Neural cell (in vitro differentiated cells): Measurements from ENCODE around the gene LETM1. TPM values are rescaled to one million over a fixed set of nuclear protein-coding genes. Genes with fewer than 3 reads are reported as not detected.

Source experiments
- H2AFZ ChIP-seq: fragments of 200-600, 300-800 bp; sonication (generic), shearing (Covaris generic); 2 replicates; pipeline ENCODE4 v1.6.0; 2014; ENCODE audit warnings: low read depth, mild to moderate bottlenecking, antibody characterized with exemption, low read length, moderate library complexity
- H3F3A ChIP-seq: fragments of 200-600 bp; shearing (Covaris generic); 2 replicates; pipeline ENCODE4 v1.6.1; 2016; ENCODE audit warnings: mild to moderate bottlenecking, moderate library complexity, mixed read lengths, antibody characterized with exemption, low read length; ENCODE audit not compliant: insufficient read depth, poor library complexity, severe bottlenecking
- H3K27ac ChIP-seq: fragments of 200-600, 300-800 bp; sonication (generic), shearing (Covaris generic); 2 replicates; pipeline ENCODE4 v1.5.1; 2014; ENCODE audit warnings: mild to moderate bottlenecking, low read length, moderate library complexity
- H3K27me3 ChIP-seq: fragments of 300-800, 200-600 bp; sonication (generic), shearing (Covaris generic); 2 replicates; pipeline ENCODE4 v1.6.0; 2014; ENCODE audit warnings: mild to moderate bottlenecking, low read depth, low read length, moderate library complexity; ENCODE audit not compliant: insufficient read depth
- H3K36me3 ChIP-seq: fragments of 300-800, 200-600 bp; sonication (generic), shearing (Covaris generic); 2 replicates; pipeline ENCODE4 v1.5.1; 2014; ENCODE audit warnings: mild to moderate bottlenecking, antibody characterized with exemption, low read length, moderate library complexity; ENCODE audit not compliant: insufficient read depth
- H3K4me2 ChIP-seq: fragments of 300-800, 200-600 bp; sonication (generic), shearing (Covaris generic); 2 replicates; pipeline ENCODE4 v1.6.0; 2014; ENCODE audit warnings: mild to moderate bottlenecking, low read length
- H3K4me3 ChIP-seq: fragments of 300-800, 200-600 bp; sonication (generic), shearing (Covaris generic); 2 replicates; pipeline ENCODE4 v1.5.1; 2014; ENCODE audit warnings: mild to moderate bottlenecking, low read length, moderate library complexity
- H3K79me2 ChIP-seq: fragments of 200-600 bp; shearing (Covaris generic); replicated peaks from 2 replicates; pipeline ENCODE4 v1.6.0; 2014; ENCODE audit warnings: mild to moderate bottlenecking, low read length, moderate library complexity; ENCODE audit not compliant: insufficient read depth
- H3K9ac ChIP-seq: fragments of 300-800, 200-600 bp; sonication (generic), shearing (Covaris generic); 2 replicates; pipeline ENCODE4 v1.6.1; 2016; ENCODE audit warnings: mild to moderate bottlenecking, low read length, mixed read lengths
- H3K9me2 ChIP-seq: fragments of 200-600 bp; shearing (Covaris generic); 2 replicates; pipeline ENCODE4 v1.6.1; 2016; ENCODE audit warnings: mild to moderate bottlenecking, low read length, mixed read lengths; ENCODE audit not compliant: insufficient read depth
- H3K9me3 ChIP-seq: fragments of 200-600, 300-800 bp; sonication (generic), shearing (Covaris generic); 2 replicates; pipeline ENCODE4 v1.6.1; 2016; ENCODE audit warnings: mild to moderate bottlenecking, mixed run types, low read length, moderate library complexity, mixed read lengths
- H4K20me1 ChIP-seq: fragments of 200-600 bp; shearing (Covaris generic); 2 replicates; pipeline ENCODE4 v1.6.1; 2016; ENCODE audit warnings: mild to moderate bottlenecking, mixed run types; ENCODE audit not compliant: insufficient read depth
- CTCF ChIP-seq: fragments of 450-650 bp; IDR thresholded peaks from 2 replicates; pipeline ENCODE4 v1.5.1; 2014; ENCODE audit warnings: antibody characterized with exemption, mild to moderate bottlenecking, moderate library complexity; ENCODE audit not compliant: poor library complexity, severe bottlenecking
- EP300 ChIP-seq: fragments of 450-650 bp; conservative IDR thresholded peaks from 2 replicates; pipeline ENCODE4 v1.6.1; 2014; ENCODE audit warnings: antibody characterized with exemption, mild to moderate bottlenecking, moderate library complexity; ENCODE audit not compliant: poor library complexity, severe bottlenecking
- EZH2 ChIP-seq: fragments of 200-600, 300-800 bp; shearing (Covaris generic), sonication (generic); IDR thresholded peaks from 2 replicates; pipeline ENCODE4 v1.6.1; 2014; ENCODE audit warnings: antibody characterized with exemption, low read length, borderline replicate concordance, mild to moderate bottlenecking; ENCODE audit not compliant: insufficient read depth, poor library complexity, severe bottlenecking
- MXI1 ChIP-seq: fragments of 450-650 bp; conservative IDR thresholded peaks from 2 replicates; pipeline ENCODE4 v1.6.1; 2014; ENCODE audit warnings: antibody characterized with exemption, mild to moderate bottlenecking; ENCODE audit not compliant: poor library complexity, severe bottlenecking
- POLR2AphosphoS5 ChIP-seq: IDR thresholded peaks from 2 replicates; pipeline ENCODE4 v1.6.1; 2012
- RAD21 ChIP-seq: fragments of 450-650 bp; conservative IDR thresholded peaks from 2 replicates; pipeline ENCODE4 v1.6.1; 2014; ENCODE audit warnings: antibody characterized with exemption, mild to moderate bottlenecking, moderate library complexity
- REST ChIP-seq: IDR thresholded peaks from 2 replicates; pipeline ENCODE4 v1.6.1; 2012; ENCODE audit warnings: borderline replicate concordance
- SMC3 ChIP-seq: fragments of 450-650 bp; conservative IDR thresholded peaks from 2 replicates; pipeline ENCODE4 v1.6.1; 2014; ENCODE audit warnings: antibody characterized with exemption, mild to moderate bottlenecking, moderate library complexity; ENCODE audit not compliant: poor library complexity
- TAF1 ChIP-seq: IDR thresholded peaks from 2 replicates; pipeline ENCODE4 v1.6.1; 2012; ENCODE audit warnings: low read depth
- polyA plus RNA-seq: library from polyadenylated mRNA; depleted of rRNA; stranded (reverse); fragments of >200 nt; gene quantifications from 2 replicates; pipeline ENCODE4 v1.2.3, GENCODE V29; 2014

The LETM1 gene
- polyA plus RNA-seq, 1 donor from 2014 or later, result 38.9 TPM

GRCh38 chr4:1801286-1801958 is 54.5 kb downstream of the LETM1 start:
- Histone ChIP-seq H3K36me3 (no peaks in the 10 kb centered on the region), H3K27ac (no peak overlapping the region), H3K9me2 (no peaks in the 10 kb centered on the region), H3K9me3 (no peaks in the 10 kb centered on the region), H3K4me2 (no peak overlapping the region), H3K79me2 (no peaks in the 10 kb centered on the region), H3K9ac (no peak overlapping the region), H4K20me1 (no peaks in the 10 kb centered on the region), H3F3A (no peaks in the 10 kb centered on the region), H2AFZ (no peak overlapping the region), H3K4me3 (no peak overlapping the region), H3K27me3 (peaks cover 8% of the 10 kb centered on the region)
- TF ChIP-seq CTCF (no peak), TAF1 (no peak), EP300 (no peak), RAD21 (no peak), SMC3 (no peak), EZH2 (no peak), MXI1 (no peak), REST (no peak), POLR2AphosphoS5 (no peak)

DNA sequence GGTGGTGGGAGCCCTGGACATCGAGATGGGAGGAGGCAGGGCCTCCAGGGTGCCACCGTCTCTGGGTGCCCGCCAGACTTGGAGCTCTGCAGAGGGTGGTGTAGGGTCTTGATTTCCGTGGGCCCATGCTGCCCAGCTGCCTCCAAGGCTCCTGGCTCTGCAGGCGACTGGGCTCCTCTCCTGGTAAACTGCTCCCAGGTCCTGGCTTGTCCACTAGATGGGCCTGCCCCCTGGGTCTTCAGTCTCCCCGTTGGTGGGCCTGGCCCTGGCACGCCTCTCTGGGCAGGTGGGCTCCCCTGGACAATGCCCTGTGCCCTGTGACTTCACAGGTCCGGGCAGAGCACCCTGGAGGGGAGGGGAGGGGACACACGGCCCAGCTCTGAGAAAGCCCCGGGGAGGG is 55.2 kb downstream of the LETM1 start:
- H3K4me2 ChIP-seq, result no peak overlapping the region
- TF ChIP-seq EP300 (no peak), RAD21 (no peak), REST (no peak), TAF1 (no peak), CTCF (no peak), MXI1 (no peak), EZH2 (no peak), SMC3 (no peak), POLR2AphosphoS5 (no peak)
- no peaks in the 10 kb centered on the region for H3K79me2 ChIP-seq
- no peaks in the 10 kb centered on the region for H3K36me3 ChIP-seq
- H3K27ac ChIP-seq, result no peak overlapping the region
- H3F3A ChIP-seq, result no peaks in the 10 kb centered on the region
- H3K9me3 ChIP-seq, result no peaks in the 10 kb centered on the region
- H3K9me2 ChIP-seq, result no peaks in the 10 kb centered on the region
- H3K9ac ChIP-seq, result no peak overlapping the region
- H3K4me3 ChIP-seq, result no peak overlapping the region
- H2AFZ ChIP-seq, result no peak overlapping the region
- no peaks in the 10 kb centered on the region for H4K20me1 ChIP-seq
- peaks cover 14% of the 10 kb centered on the region for H3K27me3 ChIP-seq
